HG02759 (cell line): Measurements from ENCODE around the gene HASPIN.
"Not testable (repeated sequence)": the region's sequence is repeated elsewhere in the genome, so short reads cannot be mapped to it uniquely, and the experiment has no call there.

Experiments used
- ATAC-seq: cut with Tn5 transposase; IDR thresholded peaks from one replicate; pipeline ENCODE4 v1.9.1; 2021; ENCODE audit warnings: mild to moderate bottlenecking, moderate library complexity; ENCODE audit not compliant: unreplicated experiment

The HASPIN gene

DNA sequence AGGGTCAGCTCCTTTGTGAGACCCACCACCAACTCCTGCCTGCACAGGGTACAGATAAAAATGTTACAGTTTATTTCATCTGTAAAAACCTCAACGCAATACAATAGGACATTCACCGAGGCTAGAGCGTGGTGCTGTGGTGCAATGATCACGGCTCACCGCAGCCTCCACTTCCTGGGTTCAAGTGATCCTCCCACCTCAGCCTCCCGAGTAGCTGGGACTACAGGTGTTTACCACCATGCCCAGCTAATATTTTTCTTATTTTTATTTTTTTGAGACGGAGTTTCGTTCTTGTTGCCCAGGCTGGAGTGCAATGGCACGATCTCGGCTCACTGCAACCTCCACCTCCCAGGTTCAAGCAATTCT, 11.2 kb downstream of the HASPIN start:
- not testable (repeated sequence) for ATAC-seq

DNA sequence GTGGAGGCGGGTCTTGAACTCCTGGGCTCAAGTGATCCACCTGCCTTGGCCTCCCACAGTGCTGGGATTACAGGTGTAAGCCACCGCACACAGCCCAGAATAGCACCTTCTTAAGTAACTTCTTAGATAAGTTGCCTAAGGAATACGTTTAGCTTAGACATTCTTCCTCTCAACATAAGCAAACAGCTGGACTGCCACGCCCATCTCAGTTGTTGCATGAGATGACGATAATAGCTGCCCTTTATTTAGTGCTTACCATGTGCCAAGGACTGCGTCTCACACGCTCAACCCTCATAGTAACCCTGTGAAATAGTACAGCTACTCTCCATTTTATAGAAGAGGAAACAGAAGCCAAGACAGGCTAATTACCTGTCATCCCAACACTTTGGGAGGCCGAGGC, 11.8 kb downstream of the HASPIN start:
- ATAC-seq = no peak

DNA sequence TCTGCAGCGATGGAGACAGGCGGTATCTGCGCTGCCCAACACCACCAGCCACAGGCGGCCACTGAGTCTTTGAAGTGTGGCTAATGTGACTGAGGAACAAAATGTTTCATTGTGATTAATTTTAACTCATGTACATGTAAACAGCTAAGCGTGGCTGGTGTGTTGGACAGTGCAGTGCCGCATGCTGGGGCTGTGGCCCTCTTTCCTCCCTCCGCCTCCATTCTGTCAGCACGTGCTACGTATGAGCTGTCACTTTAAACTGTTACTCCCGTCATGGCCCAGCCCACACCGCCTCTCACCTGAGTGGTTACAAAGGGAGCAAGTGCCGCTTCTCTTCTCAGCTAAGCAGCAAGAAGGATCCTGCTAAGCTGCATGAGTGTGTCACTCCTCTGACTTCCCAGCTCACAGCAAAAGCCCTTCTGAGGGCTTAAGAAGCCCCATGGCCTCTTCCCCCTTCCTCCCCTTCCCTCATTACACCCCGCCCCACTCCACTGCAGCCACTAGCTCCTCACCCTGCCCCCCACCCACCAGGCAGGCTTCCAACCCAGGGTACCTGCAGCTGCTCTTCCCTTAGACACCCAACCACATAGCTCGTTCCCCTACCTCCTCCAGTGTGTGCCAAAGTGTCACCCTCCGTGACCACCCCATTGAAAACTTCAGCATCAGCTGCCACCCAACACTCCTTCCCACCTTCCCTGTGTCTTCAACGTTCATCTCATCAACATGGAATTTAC, 15.0 kb downstream of the HASPIN start:
- no peak for ATAC-seq

DNA sequence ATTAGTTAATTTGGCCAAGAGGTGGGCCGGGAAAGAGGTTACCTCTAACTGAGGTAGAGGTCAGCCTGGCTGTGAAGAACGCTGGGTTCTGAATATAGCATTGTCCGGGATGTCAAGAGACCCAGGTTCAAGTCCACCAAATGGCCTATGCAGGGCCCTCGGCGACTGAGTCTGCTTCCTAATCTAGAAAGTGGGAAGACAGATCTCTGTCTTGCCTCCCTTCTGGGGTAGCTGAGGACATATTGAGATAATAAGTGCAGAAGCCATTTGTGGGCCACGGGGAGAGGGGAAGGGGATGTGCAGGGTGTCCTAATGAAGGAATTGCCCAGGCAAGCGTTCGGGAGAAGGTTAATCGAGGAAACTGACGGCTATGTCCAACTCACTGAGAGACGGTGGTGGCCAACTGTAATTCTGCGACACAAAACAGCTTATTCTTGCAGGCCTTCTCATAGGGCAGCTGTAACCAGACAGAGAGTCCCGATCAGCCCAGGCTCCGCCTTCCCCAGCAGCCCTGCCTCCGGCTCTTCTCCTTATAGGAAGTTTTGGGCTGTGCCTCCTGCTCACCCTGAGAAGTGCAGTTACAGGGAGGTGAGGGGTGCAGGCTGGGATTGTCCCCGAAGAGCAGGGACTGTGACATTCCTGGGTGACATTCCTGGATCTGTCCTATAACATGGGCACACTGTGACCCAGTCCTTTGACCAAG, 15.9 kb downstream of the HASPIN start:
- ATAC-seq = no peak

DNA sequence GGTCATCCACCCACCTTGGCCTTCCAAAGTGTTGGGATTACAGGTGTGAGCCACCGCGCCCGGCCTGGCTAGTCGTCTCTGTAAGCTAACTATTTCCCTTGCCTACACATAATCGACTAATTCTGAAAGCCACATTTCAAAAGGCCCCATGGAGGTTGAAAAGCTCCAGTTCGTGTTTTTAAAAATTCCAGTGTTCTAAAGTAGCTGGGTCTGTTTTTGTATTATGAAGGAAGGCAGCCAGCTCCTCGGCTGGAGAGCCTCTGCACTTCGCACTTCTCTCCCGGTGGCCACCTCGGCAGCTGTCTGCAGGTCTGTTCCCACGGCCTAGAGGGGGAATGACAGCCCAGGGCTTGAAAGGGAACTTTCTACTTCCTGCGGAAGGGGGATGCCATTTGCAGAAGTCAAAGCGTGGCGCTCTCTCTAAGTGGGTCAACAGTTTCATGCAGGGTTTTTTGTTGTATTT, 16.9 kb downstream of the HASPIN start:
- no peak for ATAC-seq

DNA sequence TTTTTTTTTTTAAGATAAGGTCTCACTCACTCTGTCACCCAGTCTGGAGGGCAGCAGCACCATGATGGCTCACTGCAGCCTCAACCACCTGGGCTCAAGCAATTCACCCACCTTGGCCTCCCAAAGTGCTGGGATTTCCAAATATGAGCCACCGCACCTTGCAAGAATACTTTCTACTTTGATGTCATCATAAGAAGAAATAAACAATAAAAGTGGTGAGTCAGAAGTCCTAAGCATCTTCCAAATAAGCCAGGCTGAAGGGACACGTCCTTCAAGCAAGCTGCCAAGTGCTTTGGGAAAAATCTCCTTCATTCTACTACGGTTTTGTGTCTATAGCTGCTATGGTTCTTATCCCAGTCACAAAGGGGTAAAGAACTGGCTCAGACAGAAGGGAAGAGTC, 20.3 kb downstream of the HASPIN start:
- ATAC-seq = no peak

DNA sequence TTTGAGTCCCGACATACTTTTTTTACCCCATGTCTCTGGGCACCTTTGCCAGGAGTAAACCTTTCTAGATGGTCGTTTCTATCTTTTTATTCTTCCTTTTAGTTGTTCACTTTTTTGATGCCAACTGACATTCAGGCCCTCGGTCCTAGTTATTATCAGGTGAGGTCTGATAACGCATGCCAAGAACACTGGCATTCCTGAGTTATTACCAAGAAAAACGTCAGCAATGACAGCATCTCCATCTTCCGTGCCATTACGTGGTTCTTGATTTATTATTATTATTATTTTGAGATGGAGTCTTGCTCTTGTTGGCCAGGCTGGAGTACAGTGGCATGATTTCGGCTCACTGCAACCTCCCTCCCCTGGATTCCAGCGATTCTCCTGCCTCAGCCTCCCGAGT, 21.4 kb downstream of the HASPIN start:
- no peak for ATAC-seq

DNA sequence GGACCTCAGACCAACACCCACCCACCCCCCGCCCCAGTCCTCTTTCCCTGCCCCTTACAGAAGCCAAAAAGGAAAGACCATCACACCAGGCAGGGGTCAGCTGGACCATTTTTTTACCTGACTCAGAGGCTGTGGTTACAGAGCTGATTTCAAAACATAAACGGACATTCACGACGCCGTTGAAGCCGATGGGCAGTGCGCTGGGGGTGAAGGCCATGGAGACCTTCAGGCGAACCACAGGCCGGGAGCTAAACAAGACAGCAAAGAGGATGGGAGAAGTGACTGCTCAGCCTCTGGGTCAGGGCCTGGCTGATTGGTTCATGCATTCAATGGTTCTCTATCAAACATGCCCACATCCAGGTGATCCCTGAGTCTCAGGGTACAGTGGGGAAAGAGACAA, 24.1 kb downstream of the HASPIN start:
- ATAC-seq = no peak

DNA sequence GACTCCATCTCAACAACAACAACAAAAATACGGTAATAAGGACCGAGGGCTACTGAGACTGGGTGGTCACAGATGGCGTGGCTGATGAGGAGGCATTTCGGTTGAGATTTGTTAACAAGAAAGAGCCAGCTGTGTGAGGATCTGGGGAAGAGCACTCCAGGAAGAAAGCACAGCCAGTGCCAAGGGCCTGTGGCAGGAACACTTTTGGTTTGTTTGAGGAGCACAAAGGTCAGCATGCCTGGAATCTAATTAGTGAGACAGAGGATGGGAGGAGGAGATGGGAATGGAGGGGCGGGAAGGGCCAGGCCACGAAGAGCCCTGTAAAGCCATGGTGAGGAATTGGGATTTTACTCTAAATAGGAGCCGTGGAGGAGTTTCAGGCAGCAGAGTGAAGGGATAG, 24.9 kb downstream of the HASPIN start:
- ATAC-seq = no peak

DNA sequence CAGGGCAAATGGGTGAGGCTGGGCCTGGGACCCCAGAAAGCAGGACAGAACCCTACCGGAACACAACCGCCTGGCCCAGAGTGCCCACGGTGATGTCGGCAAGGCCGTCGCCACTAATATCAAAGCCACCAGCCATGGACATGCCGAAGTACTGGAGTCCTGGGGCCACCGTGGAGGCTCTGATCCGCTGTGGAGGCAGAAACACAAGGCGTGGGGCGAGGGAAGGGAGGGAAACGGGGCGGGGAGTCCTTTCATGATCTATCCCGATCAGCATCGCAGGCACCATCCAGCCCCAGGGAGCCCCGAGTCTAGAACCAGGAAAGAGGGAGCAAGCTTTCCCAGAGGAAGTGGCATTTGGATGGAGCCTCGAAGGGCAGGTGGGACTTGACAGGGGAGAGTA, 26.6 kb downstream of the HASPIN start:
- ATAC-seq = no peak

DNA sequence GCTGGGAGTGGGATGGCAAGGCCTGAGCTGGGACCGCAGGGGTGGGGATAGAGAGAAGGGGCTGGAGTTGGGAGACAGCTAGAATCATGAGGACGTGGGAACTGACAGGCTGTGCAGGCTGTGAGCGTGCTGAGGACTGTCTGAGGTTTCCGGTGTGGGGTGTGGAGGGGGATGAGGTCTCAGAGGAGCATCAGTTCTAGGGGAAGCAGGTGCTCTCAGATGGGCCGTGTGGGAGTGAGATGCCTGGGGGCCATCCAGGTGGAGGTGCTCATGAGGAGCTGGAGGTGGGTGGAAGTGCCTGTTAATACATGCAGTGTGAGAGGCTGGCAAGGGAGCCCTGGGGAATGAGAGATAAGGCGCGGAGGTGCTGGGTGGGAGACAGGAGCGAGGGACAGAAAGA, 27.2 kb downstream of the HASPIN start:
- ATAC-seq = no peak

DNA sequence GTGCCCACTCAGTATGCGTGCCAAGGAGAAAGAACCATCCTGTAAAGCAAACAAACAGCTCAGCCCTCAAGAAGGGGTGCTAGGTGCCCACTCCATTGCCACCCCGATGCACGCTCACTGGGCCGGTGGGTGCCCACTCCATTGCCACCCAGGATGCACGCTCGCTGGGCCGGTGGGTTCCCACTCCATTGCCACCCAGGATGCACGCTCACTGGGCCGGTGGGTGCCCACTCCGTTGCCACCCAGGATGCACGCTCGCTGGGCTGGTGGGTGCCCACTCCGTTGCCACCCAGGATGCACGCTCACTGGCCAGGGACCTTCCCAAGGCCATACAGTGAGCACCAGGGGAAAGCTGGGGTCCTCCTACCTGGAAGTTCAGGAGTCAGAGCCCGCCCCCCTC, 28.1 kb downstream of the HASPIN start:
- no peak for ATAC-seq

DNA sequence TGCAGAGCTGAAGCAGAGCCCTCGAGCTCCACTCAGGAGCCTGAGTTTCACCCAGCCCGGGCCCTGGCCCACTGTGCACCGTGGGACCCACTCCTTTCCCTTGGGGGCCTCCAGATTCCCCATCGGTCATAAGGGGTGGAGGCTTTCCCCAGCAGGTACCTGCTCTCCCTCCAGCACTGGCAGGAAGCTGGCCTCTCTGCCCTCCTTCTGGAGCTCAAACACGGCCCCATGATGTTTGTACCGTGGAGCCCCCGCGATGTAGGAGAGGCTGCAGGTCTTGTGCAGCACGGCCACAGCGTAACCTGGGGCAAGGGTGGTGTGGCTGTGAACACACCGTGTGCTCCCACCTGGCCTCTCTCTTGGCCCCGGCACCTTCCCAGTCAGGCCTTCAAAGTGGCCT, 29.9 kb downstream of the HASPIN start:
- no peak for ATAC-seq

DNA sequence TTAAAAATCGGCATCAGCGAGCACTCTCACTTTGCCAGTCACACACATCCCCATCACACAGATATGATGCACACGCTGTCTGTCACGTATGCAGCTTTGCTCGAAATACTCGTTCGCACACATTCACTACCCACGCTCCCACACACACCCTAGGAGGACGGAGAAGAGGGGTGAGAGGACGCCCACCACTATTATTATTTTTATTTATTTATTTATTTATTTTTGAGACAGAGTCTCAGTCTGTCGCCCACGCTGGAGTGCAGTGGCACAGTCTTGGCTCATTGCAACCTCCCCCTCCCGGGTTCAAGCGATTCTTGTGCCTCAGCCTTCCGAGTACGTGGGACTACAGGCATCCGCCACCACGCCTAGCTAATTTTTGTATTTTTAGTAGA, 30.4 kb downstream of the HASPIN start:
- ATAC-seq = no peak

DNA sequence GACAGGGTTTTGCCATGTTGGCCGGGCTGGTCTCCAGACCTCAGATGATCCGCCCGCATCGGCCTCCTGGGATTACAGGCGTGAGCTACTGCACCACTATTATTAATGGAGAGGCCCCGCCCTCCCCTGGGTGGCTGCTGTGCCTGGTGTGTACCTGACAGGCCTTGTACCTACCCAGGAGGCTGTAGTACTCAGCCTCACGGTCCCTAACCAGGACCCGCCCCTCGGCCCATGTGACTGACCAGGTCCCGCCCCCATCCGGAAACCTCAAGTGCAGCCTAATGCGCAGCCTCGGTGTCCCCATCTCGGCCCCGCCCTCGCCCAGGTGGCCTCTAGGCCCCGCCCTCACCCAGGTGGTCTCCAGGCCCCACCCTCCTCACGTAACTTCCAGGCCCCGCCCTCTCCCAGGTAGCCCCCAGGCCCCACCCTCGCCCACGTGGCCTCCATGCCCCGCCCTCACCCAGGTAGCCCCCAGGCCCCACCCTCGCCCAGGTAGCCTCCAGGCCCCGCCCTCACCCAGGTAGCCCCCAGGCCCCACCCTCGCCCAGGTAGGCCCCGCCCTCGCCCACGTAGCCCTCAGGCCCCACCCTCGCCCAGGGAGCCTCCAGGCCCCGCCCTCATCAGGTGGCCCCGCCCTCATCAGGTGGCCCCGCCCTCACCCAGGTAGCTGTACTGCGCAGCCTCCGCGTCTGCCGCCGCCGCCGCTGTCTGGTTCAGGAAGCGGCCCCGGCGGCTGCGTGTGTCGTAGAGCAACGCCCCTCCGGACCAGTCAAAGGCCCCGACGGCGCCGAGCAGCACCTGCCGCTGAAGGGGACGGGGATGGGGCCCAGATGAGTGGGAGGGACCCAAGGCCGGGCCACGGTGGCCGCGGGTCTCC, 31.0 kb downstream of the HASPIN start:
- ATAC-seq = no peak

DNA sequence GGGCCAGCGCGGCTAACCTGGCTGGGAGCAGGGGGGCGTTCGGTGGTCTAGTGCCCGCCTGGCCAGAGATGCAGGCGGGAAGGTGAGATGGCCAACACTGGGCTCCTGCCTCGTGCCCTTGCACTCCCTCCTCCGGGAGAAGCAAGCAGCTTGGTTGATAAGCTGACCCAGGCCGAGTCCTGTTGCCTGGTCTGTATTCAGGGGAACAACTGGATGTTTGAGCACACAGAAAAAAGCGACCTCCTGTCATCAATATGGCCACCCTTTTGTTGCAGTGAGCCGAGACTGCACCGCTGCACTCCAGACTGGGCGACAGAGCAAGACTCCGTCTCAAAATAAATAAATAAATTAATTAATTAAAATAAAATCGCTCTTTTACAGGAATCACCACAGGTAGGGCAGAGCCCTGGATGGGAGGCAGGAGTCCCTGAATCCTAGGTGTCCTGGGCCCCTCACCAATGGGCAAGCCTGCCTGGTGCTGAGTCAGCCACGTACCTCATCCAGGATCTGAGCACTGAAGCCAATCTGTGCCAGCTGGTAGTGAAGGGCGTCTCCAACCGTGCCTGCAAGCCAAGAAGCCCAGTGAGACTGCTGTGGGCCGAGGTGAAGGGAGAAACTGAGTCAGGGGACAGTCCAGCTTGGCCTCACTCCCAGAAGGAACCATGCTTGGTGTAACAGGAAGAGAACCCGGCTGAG, 31.8 kb downstream of the HASPIN start:
- no peak for ATAC-seq

DNA sequence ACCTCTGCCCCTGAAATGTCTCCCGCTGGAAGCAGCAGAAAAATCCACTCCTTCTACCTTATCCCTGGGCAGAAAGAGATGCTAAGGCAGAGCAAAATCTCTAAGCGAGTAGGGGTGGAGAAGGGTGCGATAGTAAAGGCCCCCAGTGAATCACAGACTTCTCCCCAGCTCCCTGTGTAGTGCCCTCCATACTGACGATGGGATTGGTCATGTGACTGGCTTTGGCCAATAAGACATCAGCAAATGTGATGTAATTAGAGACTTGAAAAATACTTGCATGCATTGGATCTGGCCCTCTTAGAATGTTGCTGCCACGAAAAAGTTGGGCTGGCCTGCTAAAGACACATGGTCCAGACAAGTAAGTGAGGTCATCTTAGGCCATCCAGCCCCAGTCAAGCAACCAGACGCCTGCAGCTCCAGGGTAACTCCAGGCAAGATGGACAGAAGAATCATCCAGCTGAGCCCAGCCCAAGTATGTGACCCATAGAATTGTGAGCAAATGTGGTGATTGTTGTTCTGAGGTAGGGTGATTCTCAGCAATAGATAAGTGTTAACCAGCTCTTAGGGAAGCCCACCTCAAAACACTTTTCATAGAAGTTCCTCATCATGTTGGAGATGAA, 36.0 kb downstream of the HASPIN start:
- no peak for ATAC-seq

DNA sequence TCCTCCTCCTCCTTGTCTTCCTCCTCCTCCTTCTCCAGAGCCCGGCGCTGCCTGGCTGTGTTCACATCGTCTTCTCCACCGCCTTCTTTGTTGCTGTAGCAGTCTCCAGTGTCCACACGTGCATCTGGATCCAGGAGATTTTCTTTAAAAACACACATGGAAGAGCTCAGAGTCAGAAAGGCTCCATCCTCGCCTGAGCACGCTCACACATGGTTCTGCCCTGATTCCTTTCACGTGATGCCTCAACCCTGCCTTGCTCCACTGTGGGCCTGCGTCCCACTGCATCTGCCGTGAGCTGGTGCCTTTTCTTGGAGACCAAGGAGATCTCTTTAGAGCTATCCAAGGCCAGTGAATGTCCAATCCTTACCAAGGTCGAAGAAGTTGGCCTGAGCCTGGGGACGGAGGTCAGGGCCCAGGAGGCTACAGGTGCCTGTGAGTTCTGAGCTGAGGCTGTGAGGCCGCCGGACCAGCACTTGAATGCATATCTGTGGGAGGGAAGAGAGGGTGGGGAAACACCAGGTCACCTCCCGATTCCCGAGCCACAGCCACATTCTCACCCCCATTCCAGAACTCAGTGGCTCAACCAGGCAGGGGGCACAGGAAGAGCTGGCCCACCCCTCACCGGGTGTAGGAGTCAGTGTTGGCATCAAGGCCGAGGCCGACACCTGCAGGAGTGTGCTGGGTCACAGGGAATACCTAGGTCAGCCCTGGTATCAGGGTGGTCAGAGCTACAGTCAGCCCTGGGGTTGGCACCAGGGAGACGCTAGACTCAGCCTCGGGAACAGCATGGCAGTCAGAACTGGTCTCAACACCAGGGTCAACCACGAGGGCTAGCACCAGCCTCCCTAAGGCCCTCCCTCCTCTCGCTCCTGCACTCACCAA, 37.6 kb downstream of the HASPIN start:
- ATAC-seq = no peak

DNA sequence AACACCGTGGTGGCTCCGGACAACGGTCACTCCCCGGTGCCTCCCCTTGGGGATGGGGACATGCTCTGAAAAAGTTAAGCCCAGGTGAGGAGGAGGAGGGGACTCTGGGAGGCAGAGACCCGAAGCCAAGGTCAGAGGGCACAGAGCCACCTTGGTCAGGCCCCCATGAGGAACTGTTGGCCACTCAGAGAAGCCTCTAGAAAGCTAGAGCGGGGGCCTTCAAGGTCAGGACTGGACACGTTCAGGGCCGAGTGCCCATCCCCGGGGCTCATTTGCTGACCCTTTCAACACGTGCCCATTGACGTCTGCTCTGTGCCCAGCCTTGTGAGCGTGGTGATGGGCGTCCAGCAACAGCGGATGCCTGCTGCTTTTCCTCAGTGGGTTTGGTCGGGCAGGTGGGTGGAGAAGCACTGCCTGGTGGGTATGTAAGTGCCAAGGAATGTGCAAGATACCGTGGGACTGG, 38.2 kb downstream of the HASPIN start:
- no peak for ATAC-seq
